HG03469 (cell line): ENCODE measurements around the gene ZNF232.
"Not testable (repeated sequence)": the region's sequence is repeated elsewhere in the genome, so short reads cannot be mapped to it uniquely, and the experiment has no call there.

Experiments used
- ATAC-seq: cut with Tn5 transposase; IDR thresholded peaks from one replicate; pipeline ENCODE4 v1.9.1; 2021; ENCODE audit warnings: mild to moderate bottlenecking, moderate library complexity, moderate number of reproducible peaks; ENCODE audit not compliant: unreplicated experiment

The ZNF232 gene

DNA sequence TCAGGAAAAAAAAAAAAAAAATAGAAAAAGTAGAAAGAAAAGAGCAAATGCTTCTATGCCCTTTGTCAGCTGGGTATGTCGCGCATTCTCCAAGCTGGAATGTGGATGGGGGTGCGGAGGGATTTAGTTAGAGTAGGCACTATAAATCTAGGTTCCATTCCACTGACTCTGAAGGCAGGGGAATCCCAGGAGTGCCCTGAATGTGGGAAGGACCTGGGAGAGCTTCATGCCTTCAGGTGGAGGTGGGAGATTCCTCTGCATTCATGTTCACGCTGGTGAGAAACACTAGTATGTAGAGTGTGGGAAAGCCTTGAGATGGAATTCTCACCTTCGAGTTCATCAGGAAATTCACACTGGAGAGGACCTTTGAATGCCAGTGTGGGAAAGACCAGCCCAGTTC, 12.4 kb downstream of the ZNF232 start:
- ATAC-seq: no peak

DNA sequence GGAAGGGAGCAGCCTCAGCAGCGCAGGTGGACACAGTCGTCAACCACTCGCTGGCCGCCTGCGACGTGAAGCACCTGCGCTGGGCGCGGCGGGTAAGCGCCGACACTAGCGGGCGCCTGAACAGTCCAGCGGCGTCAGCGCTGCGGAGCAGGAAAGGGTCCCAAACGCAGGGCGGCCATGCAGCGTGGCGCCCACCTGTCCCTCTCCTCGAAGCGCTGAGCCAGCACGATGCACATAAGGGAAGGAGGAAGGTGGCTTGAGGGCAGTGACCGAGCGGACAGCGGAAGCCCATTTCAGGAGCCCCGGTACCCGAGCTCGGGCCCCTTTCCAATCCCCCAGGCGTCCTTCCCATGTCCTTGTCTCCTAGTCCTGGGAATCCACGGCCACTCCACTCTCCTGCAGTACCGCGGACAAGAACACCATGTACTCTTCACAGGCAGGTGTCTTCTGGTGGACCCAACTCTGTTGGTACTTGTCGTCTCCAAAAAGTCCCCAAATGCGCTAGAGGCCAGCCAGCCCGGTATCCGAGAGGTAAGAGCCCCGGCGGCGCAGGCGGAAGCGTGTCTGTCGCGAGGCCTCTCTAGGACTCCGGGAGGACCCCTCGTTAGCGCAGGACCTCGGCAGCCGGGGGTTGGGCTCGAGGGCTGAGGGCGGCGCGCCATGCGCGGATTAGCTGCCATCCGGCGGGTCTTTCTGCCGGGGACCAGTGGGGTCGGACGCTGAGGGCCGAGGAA, 14.4 kb downstream of the ZNF232 start:
- no peak for ATAC-seq

- ATAC-seq: no peak
Observed at GRCh38 chr17:5096731-5097100, 15.0 kb downstream of the ZNF232 start.

DNA sequence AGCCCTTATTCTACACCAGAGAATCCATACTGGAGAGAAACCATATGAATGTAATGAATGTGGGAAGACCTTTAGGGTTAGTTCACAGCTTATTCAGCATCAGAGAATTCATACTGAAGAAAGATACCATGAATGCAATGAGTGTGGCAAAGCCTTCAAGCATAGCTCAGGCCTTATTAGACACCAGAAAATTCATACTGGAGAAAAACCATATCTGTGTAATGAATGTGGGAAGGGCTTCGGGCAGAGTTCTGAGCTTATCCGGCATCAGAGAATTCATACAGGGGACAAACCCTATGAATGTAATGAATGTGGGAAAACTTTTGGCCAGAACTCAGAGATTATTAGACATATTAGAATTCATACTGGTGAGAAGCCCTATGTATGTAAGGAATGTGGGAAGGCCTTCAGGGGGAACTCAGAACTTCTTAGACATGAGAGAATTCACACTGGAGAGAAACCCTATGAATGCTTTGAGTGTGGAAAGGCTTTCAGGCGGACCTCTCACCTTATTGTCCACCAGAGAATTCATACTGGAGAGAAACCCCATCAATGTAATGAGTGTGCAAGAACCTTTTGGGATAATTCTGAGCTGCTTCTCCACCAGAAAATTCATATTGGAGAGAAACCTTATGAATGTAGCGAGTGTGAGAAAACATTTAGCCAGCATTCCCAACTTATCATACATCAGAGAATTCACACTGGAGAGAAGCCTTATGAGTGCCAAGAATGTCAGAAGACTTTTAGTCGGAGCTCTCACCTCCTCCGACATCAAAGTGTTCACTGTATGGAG, 19.3 kb downstream of the ZNF232 start:
- no peak for ATAC-seq

DNA sequence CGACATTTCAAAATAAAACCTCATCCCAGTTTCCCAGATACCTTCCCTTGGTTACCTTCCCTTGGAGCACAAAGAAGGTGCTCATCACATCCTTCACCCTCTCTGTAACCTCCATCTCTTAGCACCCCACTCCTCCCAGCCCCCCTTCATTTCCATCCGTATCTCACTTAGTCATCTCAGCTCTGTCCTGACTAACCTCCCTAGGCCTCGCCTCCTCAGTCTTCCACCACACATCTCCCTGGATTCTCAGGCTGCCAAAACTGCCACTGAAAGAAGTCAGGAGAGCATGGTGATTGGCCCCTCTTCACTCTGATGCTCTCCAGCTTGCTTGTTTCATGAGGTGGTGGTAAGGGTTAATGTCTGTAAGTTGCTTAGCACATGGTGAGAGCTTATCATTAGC, 31.1 kb downstream of the ZNF232 start:
- ATAC-seq: no peak

DNA sequence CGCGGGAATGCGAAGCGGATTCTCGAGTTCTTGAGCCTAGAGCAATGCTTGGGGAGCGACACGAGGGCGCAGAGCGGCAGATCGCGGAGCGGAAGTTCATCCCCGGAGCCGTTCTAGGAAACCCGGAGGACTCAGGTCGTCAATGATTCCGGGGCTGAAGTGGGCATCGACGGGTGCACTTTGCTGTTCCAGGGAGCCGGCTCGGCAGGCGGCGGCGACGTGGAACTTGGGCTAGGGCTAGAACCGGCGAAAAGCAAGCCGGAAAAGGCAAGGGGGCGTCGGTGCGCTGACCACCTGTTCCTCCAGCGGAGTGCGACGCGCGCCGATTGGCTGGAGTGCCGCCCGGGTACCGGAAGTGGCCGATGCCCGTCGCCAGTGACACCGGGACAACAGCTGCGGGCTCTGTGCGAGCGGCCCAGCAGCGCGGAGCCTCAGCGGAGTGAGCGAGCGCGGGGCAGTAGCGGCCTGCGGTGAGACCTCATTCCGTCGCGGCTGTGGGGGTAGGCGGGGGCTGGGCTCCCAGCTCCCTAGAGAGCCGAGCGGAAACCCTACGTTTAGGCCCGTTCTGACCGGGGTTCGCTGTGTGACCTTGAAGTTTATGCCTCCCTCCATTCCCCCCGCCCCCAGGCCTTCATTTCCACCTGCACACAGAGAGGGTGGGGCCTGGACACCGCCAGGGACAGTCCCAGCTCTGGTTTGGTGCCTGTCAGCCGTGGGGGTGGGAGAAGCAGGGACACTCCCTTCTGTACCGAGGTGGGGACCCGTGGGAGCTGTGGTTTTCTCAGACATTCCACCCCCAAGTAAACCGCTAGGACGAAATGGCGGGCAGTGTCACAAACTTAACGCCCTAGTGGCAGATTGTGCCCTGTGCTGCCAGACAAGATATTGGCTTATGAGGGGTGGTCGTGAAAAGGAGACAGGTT, 33.3 kb downstream of the ZNF232 start, which contains the start of gene ZFP3:
TSS of gene ZFP3 (plus strand) at position 362 of the 923 bp plus-strand sequence. CDS start 13,038 bp downstream, outside the sequence.
- ATAC-seq: no peak

GRCh38 chr17:5077781-5078105, 33.9 kb downstream of the ZNF232 start:
- no peak for ATAC-seq

DNA sequence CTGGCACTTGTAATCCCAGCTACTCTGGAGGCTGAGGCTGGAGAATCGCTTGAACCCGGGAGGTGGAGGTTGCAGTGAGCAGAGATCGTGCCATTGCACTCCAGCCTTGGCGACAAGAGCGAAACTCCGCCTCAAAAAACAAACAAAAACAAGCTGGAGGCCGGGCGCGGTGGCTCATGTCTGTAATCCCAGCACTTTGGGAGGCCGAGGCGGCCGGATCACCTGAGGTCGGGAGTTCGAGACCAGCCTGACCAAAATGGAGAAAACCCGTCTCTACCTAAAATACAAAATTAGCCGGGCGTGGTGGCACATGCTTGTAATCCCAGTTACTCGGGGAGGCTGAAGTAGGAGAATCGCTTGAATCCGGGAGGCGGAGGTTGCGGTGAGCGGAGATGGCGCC, 34.4 kb downstream of the ZNF232 start:
- ATAC-seq: not testable (repeated sequence)

DNA sequence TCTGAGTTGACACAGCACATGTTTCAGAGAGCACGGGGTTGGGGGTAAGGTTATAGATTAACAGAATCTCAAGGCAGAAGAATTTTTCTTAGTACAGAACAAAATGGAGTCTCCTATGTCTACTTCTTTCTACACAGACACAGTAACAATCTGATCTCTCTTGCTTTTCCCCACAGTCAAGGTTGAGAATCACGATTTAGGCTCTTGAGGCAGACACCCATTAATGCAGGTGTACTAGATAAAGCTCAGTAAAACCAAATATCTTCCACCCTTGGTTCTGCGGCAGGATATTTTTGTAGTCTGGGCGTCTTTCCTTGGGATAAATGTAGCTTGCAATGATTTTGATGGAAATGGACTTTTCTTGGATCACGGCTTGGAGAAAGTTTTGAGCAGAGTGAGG, 36.2 kb downstream of the ZNF232 start:
- ATAC-seq: not testable (repeated sequence)

- ATAC-seq: no peak
Observed at GRCh38 chr17:5069724-5070123, 42.0 kb downstream of the ZNF232 start.

DNA sequence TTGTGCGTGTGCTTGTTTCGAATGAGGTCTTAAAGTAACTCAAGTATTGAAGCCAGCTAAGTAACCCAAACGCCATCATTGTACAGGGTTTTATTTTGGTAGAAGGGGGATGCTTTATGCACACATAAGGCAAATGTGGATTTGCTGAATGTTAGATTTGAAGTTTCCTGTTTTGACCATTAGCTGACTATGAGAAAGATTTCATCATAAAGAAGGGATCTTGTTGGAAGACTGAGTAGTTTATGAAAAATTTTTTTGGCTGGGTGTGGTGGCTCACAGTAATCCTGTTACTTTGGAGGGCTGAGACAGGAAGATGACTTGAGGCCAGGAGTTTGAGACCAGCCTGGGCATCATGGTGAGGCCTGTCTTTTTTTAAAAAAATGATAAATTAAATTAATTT, 43.4 kb downstream of the ZNF232 start:
- no peak for ATAC-seq

DNA sequence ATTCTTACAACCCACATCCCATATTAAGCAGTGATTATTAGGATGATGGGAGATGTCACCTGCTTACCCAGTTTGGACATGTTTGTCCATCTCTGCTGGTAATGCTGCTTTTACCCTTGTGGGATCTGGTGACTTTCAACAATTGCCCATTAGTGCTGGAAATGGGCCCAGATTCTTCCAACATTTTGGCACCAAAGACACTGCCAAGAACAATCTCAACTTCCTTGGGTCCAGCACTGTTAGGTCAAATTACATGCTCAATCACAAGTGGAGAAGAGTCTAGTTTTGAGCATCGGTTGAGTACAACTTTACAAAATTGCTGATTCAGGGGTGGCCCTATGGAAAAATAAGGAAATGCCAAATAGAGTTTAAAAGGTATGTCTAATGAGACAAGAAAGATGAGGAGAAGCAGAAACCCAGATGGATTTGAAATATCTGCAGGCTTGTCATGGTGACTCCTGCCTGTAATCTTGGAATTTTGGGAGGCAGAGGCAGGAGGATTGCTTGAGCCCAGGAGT, 46.4 kb downstream of the ZNF232 start:
- ATAC-seq: no peak
